Glutamatergic neuron (in vitro differentiated cells): Measurements from ENCODE around the gene CATSPER4. TPM values are rescaled to one million over a fixed set of nuclear protein-coding genes. Genes with fewer than 3 reads are reported as not detected.
A peak's percentile ranks its signal among the peaks of the same experiment; 100 is the strongest.

ENCODE experiments used
- DNase-seq: peaks from one replicate; pipeline ENCODE4 v3.0.0; 2022
- H3K27ac Mint-ChIP-seq: one replicate; pipeline ENCODE4 v1.8.0; 2020; ENCODE audit warnings: mild to moderate bottlenecking, mixed read lengths, inconsistent platforms; ENCODE audit not compliant: unreplicated experiment
- H3K27me3 Mint-ChIP-seq: one replicate; pipeline ENCODE4 v1.8.0; 2020; ENCODE audit warnings: mild to moderate bottlenecking, moderate library complexity, mixed read lengths, inconsistent platforms; ENCODE audit not compliant: unreplicated experiment
- H3K36me3 Mint-ChIP-seq: one replicate; pipeline ENCODE4 v1.8.0; 2020; ENCODE audit warnings: mild to moderate bottlenecking, mixed read lengths, inconsistent platforms; ENCODE audit not compliant: unreplicated experiment
- H3K4me1 Mint-ChIP-seq: one replicate; pipeline ENCODE4 v1.8.0; 2020; ENCODE audit warnings: mild to moderate bottlenecking, low read depth, mixed read lengths, inconsistent platforms; ENCODE audit not compliant: unreplicated experiment
- H3K4me3 Mint-ChIP-seq: one replicate; pipeline ENCODE4 v1.8.0; 2020; ENCODE audit warnings: mild to moderate bottlenecking, mixed read lengths, inconsistent platforms; ENCODE audit not compliant: unreplicated experiment
- H3K9me3 Mint-ChIP-seq: one replicate; pipeline ENCODE4 v1.8.0; 2020; ENCODE audit warnings: mild to moderate bottlenecking, moderate library complexity, mixed read lengths, inconsistent platforms; ENCODE audit not compliant: unreplicated experiment
- total RNA-seq: library from RNA; stranded (reverse); fragmentation: NEBNext Ultra II Directional; extraction: Animal tissue kit (Norgen Biotek cat#: 25700); gene quantifications from one replicate; pipeline ENCODE4 v1.2.1, GENCODE V29; 2021; ENCODE audit not compliant: unreplicated experiment
- TF ChIP-seq, protein P1 (sequence below): fragments of 200-600 bp; sonication (generic); IDR thresholded peaks from one replicate; pipeline ENCODE4 v1.5.0; 2021; ENCODE audit not compliant: partially characterized antibody, unreplicated experiment

The CATSPER4 gene
- total RNA-seq, 1 donor from 2014 or later, result not detected

DNA sequence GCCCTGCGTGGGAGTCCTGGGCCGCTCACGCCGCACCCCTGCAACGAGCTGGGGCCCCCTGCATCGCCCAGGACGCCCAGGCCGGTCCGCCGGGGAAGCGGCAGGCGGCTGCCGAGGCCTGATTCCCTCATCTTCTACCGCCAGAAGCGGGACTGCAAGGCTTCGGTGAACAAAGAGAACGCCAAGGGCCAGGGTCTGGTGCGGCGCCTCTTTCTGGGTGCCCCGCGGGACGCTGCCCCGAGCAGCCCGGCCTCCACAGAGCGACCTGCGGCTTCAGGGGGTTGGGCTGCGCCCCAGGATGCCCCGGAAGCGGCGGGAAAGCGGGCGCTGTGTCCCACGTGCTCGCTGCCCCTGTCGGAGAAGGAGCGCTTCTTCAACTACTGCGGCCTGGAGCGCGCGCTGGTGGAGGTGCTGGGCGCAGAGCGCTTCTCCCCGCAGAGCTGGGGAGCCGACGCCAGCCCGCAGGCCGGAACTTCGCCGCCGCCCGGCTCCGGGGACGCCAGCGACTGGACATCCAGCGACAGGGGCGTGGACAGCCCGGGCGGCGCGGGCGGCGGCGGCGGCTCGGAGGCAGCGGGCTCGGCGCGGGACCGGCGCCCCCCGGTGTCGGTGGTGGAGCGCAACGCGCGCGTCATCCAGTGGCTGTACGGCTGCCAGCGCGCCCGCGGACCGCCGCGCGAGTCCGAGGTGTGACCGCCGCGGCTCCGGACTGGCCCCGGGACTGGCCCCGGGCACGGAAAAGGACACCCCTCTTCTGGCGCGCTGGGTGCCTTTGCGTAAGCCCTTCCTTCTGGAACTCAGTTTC, 28.8 kb upstream of the CATSPER4 start:
- TF ChIP-seq, protein P1, sequence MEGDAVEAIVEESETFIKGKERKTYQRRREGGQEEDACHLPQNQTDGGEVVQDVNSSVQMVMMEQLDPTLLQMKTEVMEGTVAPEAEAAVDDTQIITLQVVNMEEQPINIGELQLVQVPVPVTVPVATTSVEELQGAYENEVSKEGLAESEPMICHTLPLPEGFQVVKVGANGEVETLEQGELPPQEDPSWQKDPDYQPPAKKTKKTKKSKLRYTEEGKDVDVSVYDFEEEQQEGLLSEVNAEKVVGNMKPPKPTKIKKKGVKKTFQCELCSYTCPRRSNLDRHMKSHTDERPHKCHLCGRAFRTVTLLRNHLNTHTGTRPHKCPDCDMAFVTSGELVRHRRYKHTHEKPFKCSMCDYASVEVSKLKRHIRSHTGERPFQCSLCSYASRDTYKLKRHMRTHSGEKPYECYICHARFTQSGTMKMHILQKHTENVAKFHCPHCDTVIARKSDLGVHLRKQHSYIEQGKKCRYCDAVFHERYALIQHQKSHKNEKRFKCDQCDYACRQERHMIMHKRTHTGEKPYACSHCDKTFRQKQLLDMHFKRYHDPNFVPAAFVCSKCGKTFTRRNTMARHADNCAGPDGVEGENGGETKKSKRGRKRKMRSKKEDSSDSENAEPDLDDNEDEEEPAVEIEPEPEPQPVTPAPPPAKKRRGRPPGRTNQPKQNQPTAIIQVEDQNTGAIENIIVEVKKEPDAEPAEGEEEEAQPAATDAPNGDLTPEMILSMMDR, result no peak
- peaks cover 7% of the 10 kb centered on the region for H3K27me3 Mint-ChIP-seq
- H3K27ac Mint-ChIP-seq, result peak overlapping the region; percentile 48
- peaks cover 4% of the 10 kb centered on the region for H3K9me3 Mint-ChIP-seq
- no peaks in the 10 kb centered on the region for H3K36me3 Mint-ChIP-seq
- H3K4me3 Mint-ChIP-seq, result peak overlapping the region; percentile 82
- peak; percentile 76 for DNase-seq
- H3K4me1 Mint-ChIP-seq, result peaks cover 17% of the 10 kb centered on the region

DNA sequence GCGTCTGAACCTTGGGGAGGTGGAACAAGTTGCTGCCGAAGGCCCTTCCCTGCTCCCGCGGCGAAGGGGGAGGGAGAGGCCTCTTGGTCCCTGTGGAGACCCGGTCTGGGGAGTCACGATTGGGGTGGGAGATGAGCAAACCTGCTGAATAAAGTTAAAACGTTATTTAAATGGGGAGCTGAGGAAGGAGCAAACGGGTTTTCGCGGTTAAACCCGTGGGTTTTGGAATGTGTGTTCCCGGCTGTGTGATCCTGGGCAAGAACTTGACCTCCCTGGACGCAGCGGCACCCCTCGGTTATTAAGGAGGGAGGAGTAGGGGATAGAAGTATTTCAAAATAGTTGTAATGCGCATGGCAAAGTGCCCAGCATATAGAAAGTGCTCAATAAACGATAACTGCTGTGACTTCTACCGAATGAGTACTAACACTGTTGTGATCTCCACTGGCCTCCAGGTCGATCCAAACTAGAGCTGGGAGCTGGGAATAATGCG, 28.1 kb upstream of the CATSPER4 start:
- Mint-ChIP-seq H3K9me3 (peaks cover 4% of the 10 kb centered on the region), H3K4me3 (peak overlapping the region; percentile 82), H3K36me3 (no peaks in the 10 kb centered on the region), H3K27me3 (peaks cover 11% of the 10 kb centered on the region), H3K4me1 (peaks cover 17% of the 10 kb centered on the region), H3K27ac (peak overlapping the region; percentile 48)
- no peak for DNase-seq
- TF ChIP-seq, protein P1, result no peak

DNA sequence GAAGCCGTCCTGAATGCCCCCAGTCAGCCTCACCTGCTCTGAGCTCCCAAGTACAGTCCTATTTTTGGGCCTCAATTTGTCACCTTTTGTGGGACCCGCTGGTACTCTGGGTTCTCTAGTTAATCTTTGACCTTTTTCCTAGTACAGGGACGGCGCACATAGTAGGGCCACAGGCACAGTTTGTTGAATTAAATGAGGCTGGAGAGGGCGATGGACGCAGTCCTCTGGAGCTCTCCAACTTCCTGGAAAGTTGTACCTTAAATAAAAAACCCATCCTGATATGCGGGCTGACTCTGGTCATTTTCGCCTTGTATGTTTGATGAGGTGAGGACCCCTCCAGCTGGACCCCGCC, 26.7 kb upstream of the CATSPER4 start:
- H3K4me3 Mint-ChIP-seq, result no peak overlapping the region
- H3K36me3 Mint-ChIP-seq, result no peaks in the 10 kb centered on the region
- DNase-seq, result no peak
- peaks cover 17% of the 10 kb centered on the region for H3K27me3 Mint-ChIP-seq
- peaks cover 4% of the 10 kb centered on the region for H3K9me3 Mint-ChIP-seq
- TF ChIP-seq, protein P1, result no peak
- H3K27ac Mint-ChIP-seq, result no peak overlapping the region
- H3K4me1 Mint-ChIP-seq, result peaks cover 15% of the 10 kb centered on the region

DNA sequence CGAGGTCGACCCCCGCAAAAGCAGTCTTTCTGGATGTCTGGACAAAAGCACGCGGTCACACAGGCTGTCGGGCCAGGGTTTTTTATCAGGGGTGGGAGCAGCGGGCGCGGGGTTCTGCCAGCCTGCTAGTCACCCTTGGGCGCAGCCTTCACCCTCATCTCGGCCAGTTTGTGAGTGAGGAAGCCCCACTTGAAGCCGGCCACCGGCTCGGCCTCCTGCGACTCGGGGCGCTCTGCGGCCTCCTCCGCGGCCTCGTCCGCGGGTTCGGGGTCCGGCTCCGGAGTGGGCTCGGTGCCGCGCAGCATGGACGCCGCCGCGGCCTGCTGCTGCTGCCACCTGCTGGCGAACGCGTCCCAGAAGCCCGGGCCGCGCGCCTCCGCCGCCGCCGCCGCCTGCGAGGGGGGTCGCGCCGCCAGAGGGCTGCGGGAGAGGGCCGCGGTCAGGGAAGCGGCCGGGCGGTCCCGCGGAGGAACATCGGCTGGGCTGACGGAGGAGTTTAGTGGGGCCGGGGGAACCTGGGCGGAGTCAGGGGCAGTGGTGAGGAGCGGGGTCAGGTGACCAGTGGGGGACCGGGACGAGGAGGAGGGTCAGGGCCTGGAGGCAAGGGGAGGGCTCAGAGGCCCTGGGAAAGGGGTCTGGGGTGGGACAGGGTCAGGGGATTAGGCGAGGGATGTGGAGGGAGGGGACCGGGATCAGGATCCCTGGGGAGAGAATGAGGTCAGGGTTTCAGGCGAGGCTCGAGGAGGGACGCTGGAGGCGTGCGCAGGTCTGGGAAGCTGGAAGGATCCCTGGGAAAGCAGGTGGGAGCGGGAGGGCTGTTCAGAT, 26.2 kb upstream of the CATSPER4 start:
- H3K36me3 Mint-ChIP-seq, result no peaks in the 10 kb centered on the region
- H3K27me3 Mint-ChIP-seq, result peaks cover 19% of the 10 kb centered on the region
- H3K4me3 Mint-ChIP-seq, result peak overlapping the region; percentile 84
- DNase-seq, result peak; percentile 83
- TF ChIP-seq, protein P1, result peak; percentile 72
- peaks cover 7% of the 10 kb centered on the region for H3K9me3 Mint-ChIP-seq
- H3K4me1 Mint-ChIP-seq, result peaks cover 18% of the 10 kb centered on the region
- peak overlapping the region; percentile 70 for H3K27ac Mint-ChIP-seq
